ENCODE data around the gene OPTC.

The OPTC gene

GRCh38 chr1:203539831-203540546 is 46.0 kb downstream of the OPTC start:
- DNase-seq: no peak

- no peak for DNase-seq
These were observed 50.5 kb downstream of the OPTC start for GRCh38 chr1:203544485-203544884.

DNA sequence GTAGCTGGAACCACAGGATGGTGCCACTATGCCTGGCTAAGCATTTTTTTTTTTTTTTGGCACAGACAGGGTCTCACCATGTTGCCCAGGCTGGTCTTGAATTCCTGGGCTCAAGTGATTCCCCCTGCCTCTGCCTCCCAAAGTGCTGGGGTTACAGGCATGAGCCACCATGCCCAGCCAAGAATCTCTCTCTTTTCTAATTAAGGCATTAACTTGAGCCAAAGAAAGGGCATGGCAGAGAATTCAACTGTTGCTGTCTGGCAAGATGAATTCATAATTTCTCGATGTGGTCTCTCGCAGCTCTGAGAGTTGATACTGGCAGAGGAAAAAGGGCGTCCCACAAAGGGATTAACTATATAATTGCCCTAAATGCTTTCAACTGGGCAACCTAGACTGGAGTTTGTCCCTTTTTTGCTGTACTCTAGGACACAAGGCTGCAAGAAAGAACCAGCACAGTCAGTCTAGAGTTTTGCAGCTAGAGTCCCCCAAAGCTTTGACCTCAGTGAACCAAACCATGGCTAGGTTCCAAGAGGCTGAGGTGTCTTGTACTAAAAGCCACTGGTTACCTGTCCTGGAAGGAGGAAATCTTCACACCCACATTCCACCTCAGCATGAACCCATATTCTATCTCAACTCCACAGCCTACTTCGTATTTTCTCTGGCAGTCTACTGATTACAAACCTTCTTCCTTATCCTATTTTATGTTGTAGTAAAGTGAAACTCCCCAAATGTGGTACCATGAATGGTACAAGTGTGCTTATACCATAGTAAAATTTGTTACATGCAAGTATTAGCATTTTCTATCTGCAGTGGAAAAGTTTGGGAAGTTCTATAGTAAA is 51.2 kb downstream of the OPTC start:
- no peak for DNase-seq

GRCh38 chr1:203546274-203546673 is 52.3 kb downstream of the OPTC start:
- DNase-seq: no peak

GRCh38 chr1:203547147-203547546 is 53.2 kb downstream of the OPTC start:
- DNase-seq: no peak

- DNase-seq: no peak
These were observed 53.9 kb downstream of the OPTC start for GRCh38 chr1:203547771-203548421.

DNA sequence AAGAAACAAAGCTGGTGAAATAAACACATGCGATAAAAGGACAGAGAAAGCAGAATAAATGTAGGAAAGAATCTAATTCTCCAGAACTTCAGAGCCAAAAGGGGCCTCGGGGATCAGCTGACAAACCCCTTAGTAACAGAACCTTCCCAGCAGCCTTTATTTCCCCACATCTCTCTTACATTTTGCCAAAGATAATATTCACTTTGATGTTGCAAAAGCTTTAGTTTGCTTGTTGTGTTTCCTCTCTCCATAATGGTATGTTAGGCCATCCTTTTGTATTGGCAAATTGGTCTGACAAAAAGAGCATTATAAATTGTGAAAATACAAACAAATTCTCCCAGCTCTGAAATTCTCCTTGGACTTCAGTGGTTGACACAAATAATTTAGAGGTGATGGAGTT is 54.9 kb downstream of the OPTC start:
- DNase-seq: no peak

DNA sequence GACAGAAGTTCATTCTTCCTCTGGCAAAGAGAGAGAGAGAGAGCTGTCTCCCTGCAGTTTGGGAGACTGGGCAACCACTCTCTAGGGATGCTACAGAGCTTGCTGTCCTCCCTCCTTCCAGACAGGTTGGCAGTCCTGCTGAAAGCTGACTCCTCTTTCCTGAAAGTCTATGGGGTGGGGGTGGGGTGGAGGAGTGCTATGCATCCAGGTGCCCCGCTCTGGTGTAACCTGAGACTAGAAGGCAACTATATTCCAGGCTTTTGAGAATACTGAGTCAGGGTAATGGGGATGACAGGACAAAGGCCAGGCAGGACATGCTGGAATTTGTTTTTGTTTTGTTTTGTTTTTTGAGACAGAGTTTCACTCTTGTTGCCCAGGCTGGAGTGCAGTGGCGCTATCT is 55.4 kb downstream of the OPTC start:
- peak in 1 of 2 experiments; percentile 52 for DNase-seq

- DNase-seq: no peak
These were observed 56.9 kb downstream of the OPTC start for GRCh38 chr1:203550846-203551245.

DNA sequence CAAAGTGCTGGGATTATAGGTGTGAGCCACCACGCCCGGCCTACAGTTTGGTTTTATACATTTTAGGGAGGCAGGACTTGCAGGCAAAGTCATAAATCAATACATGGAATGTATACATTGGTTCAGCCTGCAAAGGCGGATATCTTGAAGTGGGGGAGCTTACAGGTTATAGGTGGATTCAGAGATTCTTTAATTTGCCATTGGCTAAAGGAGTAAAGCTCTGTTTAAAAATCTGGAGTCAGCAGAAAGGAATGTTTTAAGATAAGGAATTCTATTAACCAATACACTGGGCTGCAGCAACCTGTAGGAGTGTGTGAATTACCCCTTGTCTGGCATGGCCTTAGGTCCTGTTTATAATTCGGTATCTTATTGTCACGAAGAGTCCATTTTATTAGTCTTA is 57.6 kb downstream of the OPTC start:
- DNase-seq: no peak

DNA sequence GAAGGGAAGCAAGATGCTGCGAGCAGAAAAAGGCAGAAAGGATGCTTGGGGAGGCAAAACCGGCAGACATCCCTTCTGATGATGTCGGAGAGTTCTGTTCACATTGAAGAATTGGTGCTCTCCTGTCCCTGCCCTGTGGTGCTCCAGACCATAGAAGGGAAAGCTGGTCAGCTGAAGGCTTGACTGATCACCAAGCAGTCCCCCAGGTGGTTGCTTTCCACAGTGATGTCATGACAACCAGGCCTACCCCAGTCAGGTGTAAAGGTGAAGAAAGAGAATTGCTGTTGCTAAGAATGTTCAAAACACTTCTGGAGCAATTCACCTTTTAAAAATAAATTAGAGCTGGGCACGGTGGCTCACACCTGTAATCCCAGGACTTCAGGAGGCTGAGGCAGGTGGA is 59.5 kb downstream of the OPTC start:
- DNase-seq: no peak

GRCh38 chr1:203554071-203554470 is 60.1 kb downstream of the OPTC start:
- DNase-seq: no peak

GRCh38 chr1:203555076-203555475 is 61.1 kb downstream of the OPTC start:
- no peak for DNase-seq

DNA sequence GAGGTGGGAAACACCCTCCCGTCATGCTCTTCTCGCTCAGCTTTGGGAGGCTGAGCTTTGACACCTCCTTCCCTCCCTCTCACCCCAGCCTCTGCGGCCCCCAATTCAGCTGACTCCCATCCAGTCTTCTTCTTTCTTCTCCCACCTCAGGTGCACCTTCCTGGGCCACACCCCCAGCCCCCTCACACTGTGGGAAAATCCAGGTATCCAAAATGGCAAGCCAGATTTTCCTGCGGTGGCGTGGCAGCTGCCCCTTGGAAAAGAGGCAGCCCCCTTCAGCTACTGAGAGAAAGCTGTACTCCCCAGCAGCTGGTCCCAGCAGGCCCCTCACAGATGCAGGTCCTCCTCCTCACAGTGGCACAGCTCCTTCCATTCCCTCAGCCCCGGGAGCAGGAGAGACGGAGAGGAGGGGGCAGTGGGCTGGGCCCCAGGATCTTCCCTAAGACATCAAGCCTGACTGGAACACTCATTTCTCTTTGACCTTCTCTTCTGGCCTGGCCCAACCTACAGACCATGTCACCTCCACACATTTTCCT is 61.6 kb downstream of the OPTC start:
- no peak for DNase-seq

DNA sequence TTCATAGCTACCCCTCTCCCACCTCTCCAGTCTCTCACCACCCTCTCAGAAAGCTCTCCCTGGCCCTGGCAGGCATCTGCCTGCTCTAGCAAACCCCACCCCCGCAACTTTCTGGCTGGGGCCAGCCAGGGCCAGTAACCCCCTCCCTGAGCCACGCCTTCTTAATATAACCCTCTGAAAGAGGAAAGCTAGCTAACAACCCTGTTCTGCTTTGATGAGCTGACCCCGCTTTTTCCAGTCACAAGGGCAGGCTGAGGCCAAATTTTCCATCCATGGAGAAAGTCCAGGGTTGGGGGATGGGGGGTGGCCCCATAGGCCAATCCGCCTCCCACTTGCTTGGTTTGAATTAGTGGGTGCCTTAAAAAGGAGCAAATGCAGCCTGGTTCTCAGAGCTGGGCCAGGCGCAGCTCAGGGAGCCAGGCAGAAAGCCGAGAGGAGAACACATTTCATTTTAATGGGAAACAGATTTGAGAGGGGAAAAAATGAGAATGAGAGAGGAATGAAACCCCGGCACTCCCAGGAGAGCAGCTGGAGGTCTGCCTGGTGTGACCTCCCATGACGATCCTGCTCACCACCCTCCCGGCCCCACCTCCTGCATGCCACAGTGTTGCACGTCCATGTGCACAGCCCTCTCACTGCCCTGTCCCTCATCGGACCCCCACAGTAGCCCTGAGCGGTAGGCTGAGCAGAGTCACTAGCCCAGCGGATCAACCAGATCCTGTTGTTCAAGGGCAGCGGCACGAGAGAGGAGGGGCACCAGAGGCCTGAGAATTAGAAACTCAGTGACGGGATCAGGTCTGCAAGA is 62.3 kb downstream of the OPTC start:
- DNase-seq: no peak

DNA sequence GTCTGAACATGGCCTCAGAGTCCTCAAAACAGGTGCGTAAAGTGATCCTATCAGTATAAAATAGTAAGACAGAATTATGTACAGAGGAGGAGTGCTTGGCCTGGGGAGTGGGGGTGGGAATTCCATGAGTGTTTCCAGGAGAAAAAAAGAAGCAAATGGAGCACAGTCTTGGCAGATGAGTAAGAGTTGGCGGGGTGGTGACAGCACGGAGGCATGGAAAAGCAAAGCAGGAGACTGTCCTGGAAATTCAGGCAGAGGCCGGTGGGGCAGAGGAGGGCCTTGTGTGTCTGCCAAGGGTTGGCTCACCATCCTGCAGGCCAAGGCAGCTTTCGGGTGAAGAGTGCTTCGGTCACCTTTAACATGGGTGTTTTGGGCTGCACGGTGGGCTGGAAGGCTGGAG is 63.4 kb downstream of the OPTC start:
- no peak for DNase-seq

DNA sequence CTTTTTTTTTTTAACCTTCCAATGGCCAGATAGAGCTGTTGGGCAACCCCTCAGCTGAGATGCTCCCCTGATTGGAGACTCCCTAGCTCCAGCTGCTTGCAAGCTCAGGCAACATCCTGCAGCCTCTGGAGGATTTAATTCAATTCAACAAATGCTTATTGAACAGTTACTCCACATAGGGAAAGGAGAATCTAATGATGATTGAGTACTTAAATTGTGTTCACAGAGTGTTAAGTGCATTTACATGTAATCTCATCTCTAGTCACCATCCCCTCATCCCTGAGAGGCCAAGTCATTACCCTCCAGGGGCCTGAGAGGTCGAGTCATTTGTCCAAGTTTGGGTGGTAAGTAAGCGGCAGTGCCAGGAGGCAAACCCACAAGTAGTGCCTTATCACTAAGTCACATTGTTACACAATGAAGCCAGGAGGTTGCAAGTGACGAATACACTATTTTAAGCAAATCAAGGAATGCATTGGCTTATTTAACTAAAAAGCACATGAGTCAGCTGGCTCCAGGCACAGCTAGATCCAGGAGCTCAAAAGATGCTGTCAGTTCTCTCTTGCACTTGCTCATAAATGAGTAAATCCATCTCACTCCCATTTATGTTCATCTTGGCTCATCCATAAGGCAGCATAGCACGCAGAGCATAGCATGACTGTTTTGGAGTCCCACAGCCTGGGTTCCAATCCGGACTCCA is 64.3 kb downstream of the OPTC start:
- no peak for DNase-seq
